Measurements from ENCODE around the gene PLBD2.

PLBD2 gene

GRCh38 chr12:113365639-113366395, 7.4 kb downstream of the PLBD2 start:
- no peak overlapping the region for H3K27ac ChIP-seq
- H3K4me3 ChIP-seq = no peak overlapping the region

GRCh38 chr12:113366827-113367226, 8.4 kb downstream of the PLBD2 start:
- Histone ChIP-seq H3K4me3 (no peak overlapping the region), H3K27ac (no peak overlapping the region)

- Histone ChIP-seq H3K27ac (no peak overlapping the region), H3K4me3 (no peak overlapping the region)
Measured at GRCh38 chr12:113368331-113368730, 9.9 kb downstream of the PLBD2 start.

GRCh38 chr12:113369391-113369985, 11.1 kb downstream of the PLBD2 start:
- no peak overlapping the region for H3K4me3 ChIP-seq
- no peak overlapping the region for H3K27ac ChIP-seq

- Histone ChIP-seq H3K4me3 (no peak overlapping the region), H3K27ac (no peak overlapping the region)
Measured at GRCh38 chr12:113370923-113371682, 12.7 kb downstream of the PLBD2 start.

- Histone ChIP-seq H3K27ac (no peak overlapping the region), H3K4me3 (no peak overlapping the region)
Measured at GRCh38 chr12:113371808-113372207, 13.4 kb downstream of the PLBD2 start.

GRCh38 chr12:113372371-113372770, 14.0 kb downstream of the PLBD2 start:
- H3K27ac ChIP-seq = no peak overlapping the region

GRCh38 chr12:113373440-113373839, 15.1 kb downstream of the PLBD2 start:
- Histone ChIP-seq H3K4me3 (no peak overlapping the region), H3K27ac (no peak overlapping the region)

More at GRCh38 chr12:113372371-113372770, 14.0 kb downstream of the PLBD2 start:
- no peak overlapping the region for H3K4me3 ChIP-seq

GRCh38 chr12:113373969-113374368, 15.6 kb downstream of the PLBD2 start:
- H3K4me3 ChIP-seq = no peak overlapping the region
- H3K27ac ChIP-seq = no peak overlapping the region

- Histone ChIP-seq H3K27ac (no peak overlapping the region), H3K4me3 (no peak overlapping the region)
Measured at GRCh38 chr12:113374823-113375428, 16.5 kb downstream of the PLBD2 start.

GRCh38 chr12:113378291-113378690, 19.9 kb downstream of the PLBD2 start:
- Histone ChIP-seq H3K4me3 (no peak overlapping the region), H3K27ac (no peak overlapping the region)

GRCh38 chr12:113381220-113381619, 22.8 kb downstream of the PLBD2 start:
- H3K27ac ChIP-seq = no peak overlapping the region

GRCh38 chr12:113382206-113382605, 23.8 kb downstream of the PLBD2 start:
- Histone ChIP-seq H3K27ac (no peak overlapping the region), H3K4me3 (no peak overlapping the region)

More at GRCh38 chr12:113381220-113381619, 22.8 kb downstream of the PLBD2 start:
- H3K4me3 ChIP-seq = no peak overlapping the region

GRCh38 chr12:113384778-113385177, 26.4 kb downstream of the PLBD2 start:
- Histone ChIP-seq H3K27ac (no peak overlapping the region), H3K4me3 (no peak overlapping the region)

GRCh38 chr12:113385282-113385882, 27.0 kb downstream of the PLBD2 start:
- no peak overlapping the region for H3K27ac ChIP-seq
- H3K4me3 ChIP-seq = no peak overlapping the region

- H3K4me3 ChIP-seq = no peak overlapping the region
- H3K27ac ChIP-seq = no peak overlapping the region
Measured at GRCh38 chr12:113386866-113387566, 28.6 kb downstream of the PLBD2 start.

- Histone ChIP-seq H3K27ac (no peak overlapping the region), H3K4me3 (no peak overlapping the region)
Measured at GRCh38 chr12:113387631-113388030, 29.2 kb downstream of the PLBD2 start.

- no peak overlapping the region for H3K27ac ChIP-seq
Measured at GRCh38 chr12:113388351-113388750, 30.0 kb downstream of the PLBD2 start.

More at GRCh38 chr12:113388351-113388750, 30.0 kb downstream of the PLBD2 start:
- no peak overlapping the region for H3K4me3 ChIP-seq
